Fibroblast of mammary gland (primary cell): ENCODE measurements around the gene SHLD3.
A peak's percentile ranks its signal among the peaks of the same experiment; 100 is the strongest.
"Not testable (repeated sequence)": the region's sequence is repeated elsewhere in the genome, so short reads cannot be mapped to it uniquely, and the experiment has no call there.

ENCODE experiments used
- DNase-seq: peaks from one replicate; pipeline ENCODE4 v3.0.0-alpha.2; 2010; ENCODE audit warnings: low read depth
- H3K4me3 ChIP-seq: 2 replicates; pipeline ENCODE4 v1.5.1; 2011; ENCODE audit warnings: low read depth, mild to moderate bottlenecking, low read length, moderate library complexity; ENCODE audit not compliant: control insufficient read depth
- CTCF ChIP-seq: conservative IDR thresholded peaks from 2 replicates; pipeline ENCODE4 v1.5.1; 2011; ENCODE audit warnings: low read depth, low read length, inconsistent platforms; ENCODE audit not compliant: control insufficient read depth, insufficient read depth

SHLD3 gene

GRCh38 chr5:65624571-65625555 lies at the start of gene SHLD3, which contains the start of gene TRAPPC13:
Gene SHLD3, plus strand, starts transcription at chr5:65625027. Its CDS starts 4,561 bp downstream, at chr5:65629588.
Gene TRAPPC13, plus strand, starts transcription at chr5:65625027. Its CDS starts 34 bp downstream, at chr5:65625061.
- no peak for TF ChIP-seq CTCF
- DNase-seq, result peak; percentile 88
- peak within 1 kb of the TSS; percentile 96 for H3K4me3 ChIP-seq

- no peak for DNase-seq
- TF ChIP-seq CTCF, result no peak
Measured at GRCh38 chr5:65577141-65577540, 47.7 kb upstream of the SHLD3 start.

GRCh38 chr5:65588694-65589093 lies 36.1 kb upstream of the SHLD3 start:
- no peak for TF ChIP-seq CTCF
- H3K4me3 ChIP-seq, result no peak overlapping the region
- DNase-seq, result no peak

More at GRCh38 chr5:65577141-65577540, 47.7 kb upstream of the SHLD3 start:
- no peak overlapping the region for H3K4me3 ChIP-seq

GRCh38 chr5:65601761-65602160 lies 23.1 kb upstream of the SHLD3 start:
- not testable (repeated sequence) for H3K4me3 ChIP-seq, DNase-seq

- TF ChIP-seq CTCF, result no peak
- H3K4me3 ChIP-seq, result no peak overlapping the region
- DNase-seq, result no peak
Measured at GRCh38 chr5:65611524-65611923, 13.3 kb upstream of the SHLD3 start.

GRCh38 chr5:65612298-65612907 lies 12.4 kb upstream of the SHLD3 start:
- TF ChIP-seq CTCF, result no peak
- no peak overlapping the region for H3K4me3 ChIP-seq

GRCh38 chr5:65620021-65620420 lies 4.8 kb upstream of the SHLD3 start:
- DNase-seq, result peak; percentile 0
- TF ChIP-seq CTCF, result no peak
- H3K4me3 ChIP-seq, result no peak overlapping the region

More at GRCh38 chr5:65612298-65612907, 12.4 kb upstream of the SHLD3 start:
- no peak for DNase-seq

- not testable (repeated sequence) for H3K4me3 ChIP-seq
Measured at GRCh38 chr5:65621961-65622360, 2.9 kb upstream of the SHLD3 start.

More at GRCh38 chr5:65621961-65622360, 2.9 kb upstream of the SHLD3 start:
- not testable (repeated sequence) for DNase-seq
